Stimulated activated CD4-positive, alpha-beta T cell treated with anti-CD3 and anti-CD28 coated beads, Interleukin-1b, Interleukin-23, amount 100 ng/mL, for 1 hour (primary cell): Measurements from ENCODE around the gene CTCFL.

ENCODE experiments used
- DNase-seq, 2 donors: peaks; one replicate each; pipeline ENCODE4 v3.0.0-alpha.2; 2020; ENCODE audit warnings: low read depth in 2 of 2

The CTCFL gene

GRCh38 chr20:57524511-57525176 is at the start of gene CTCFL:
TSS of gene CTCFL (minus strand) at chr20:57525140. CDS start at chr20:57524205, 935 bp downstream.
- DNase-seq: no peak

- no peak for DNase-seq
Measured at GRCh38 chr20:57573894-57574293, 49.0 kb upstream of the CTCFL start.

GRCh38 chr20:57573242-57573641 is 48.3 kb upstream of the CTCFL start:
- no peak for DNase-seq

- DNase-seq: no peak
Measured at GRCh38 chr20:57571782-57572416, 47.0 kb upstream of the CTCFL start.

- no peak for DNase-seq
Measured at GRCh38 chr20:57570920-57571319, 46.0 kb upstream of the CTCFL start.

- no peak for DNase-seq
Measured at GRCh38 chr20:57570145-57570850, 45.4 kb upstream of the CTCFL start.

GRCh38 chr20:57568960-57569359 is 44.0 kb upstream of the CTCFL start:
- DNase-seq: no peak

GRCh38 chr20:57568088-57568896 is 43.4 kb upstream of the CTCFL start:
- DNase-seq: no peak

GRCh38 chr20:57567471-57568079 is 42.6 kb upstream of the CTCFL start:
- DNase-seq: no peak

GRCh38 chr20:57566803-57567459 is 42.0 kb upstream of the CTCFL start:
- no peak for DNase-seq

- no peak for DNase-seq
Measured at GRCh38 chr20:57566399-57566798, 41.5 kb upstream of the CTCFL start.

- no peak for DNase-seq
Measured at GRCh38 chr20:57564951-57565642, 40.2 kb upstream of the CTCFL start.

GRCh38 chr20:57564180-57564802 is 39.4 kb upstream of the CTCFL start:
- DNase-seq: no peak

GRCh38 chr20:57563522-57563921 is 38.6 kb upstream of the CTCFL start:
- no peak for DNase-seq

GRCh38 chr20:57562541-57563465 is 37.9 kb upstream of the CTCFL start:
- DNase-seq: no peak

- DNase-seq: no peak
Measured at GRCh38 chr20:57561356-57562279, 36.7 kb upstream of the CTCFL start.

GRCh38 chr20:57560554-57561355 is 35.8 kb upstream of the CTCFL start, which contains the start of gene PCK1:
TSS of gene PCK1 (plus strand) at chr20:57561110. CDS start at chr20:57561412, 302 bp downstream.
- DNase-seq: no peak
